Osteocyte (in vitro differentiated cells): ENCODE data around the gene MDGA2. TPM values are rescaled to one million over a fixed set of nuclear protein-coding genes. Genes with fewer than 3 reads are reported as not detected.

ENCODE experiments used
- DNase-seq: peaks from one replicate; pipeline ENCODE4 v3.0.0; 2021; ENCODE audit warnings: mixed read lengths; ENCODE audit not compliant: unreplicated experiment; ENCODE audit errors: extremely low spot score
- H3K27ac Mint-ChIP-seq: one replicate; pipeline ENCODE4 v1.8.0; 2021; ENCODE audit warnings: mild to moderate bottlenecking, mixed read lengths; ENCODE audit not compliant: unreplicated experiment
- H3K27me3 Mint-ChIP-seq: one replicate; pipeline ENCODE4 v1.8.0; 2021; ENCODE audit warnings: mixed read lengths; ENCODE audit not compliant: unreplicated experiment
- H3K36me3 Mint-ChIP-seq: one replicate; pipeline ENCODE4 v1.8.0; 2021; ENCODE audit warnings: mixed read lengths; ENCODE audit not compliant: unreplicated experiment
- H3K4me1 Mint-ChIP-seq: one replicate; pipeline ENCODE4 v1.8.0; 2021; ENCODE audit warnings: mixed read lengths; ENCODE audit not compliant: unreplicated experiment
- H3K4me3 Mint-ChIP-seq: one replicate; pipeline ENCODE4 v1.8.0; 2021; ENCODE audit warnings: mild to moderate bottlenecking, moderate library complexity, mixed read lengths; ENCODE audit not compliant: unreplicated experiment
- H3K9me3 Mint-ChIP-seq: one replicate; pipeline ENCODE4 v1.8.0; 2021; ENCODE audit warnings: mixed read lengths; ENCODE audit not compliant: unreplicated experiment
- CTCF ChIP-seq: fragments of 200-600 bp; sonication (generic); IDR thresholded peaks from 2 replicates; pipeline ENCODE4 v1.5.0; 2021; ENCODE audit warnings: antibody characterized with exemption, mild to moderate bottlenecking, moderate library complexity
- total RNA-seq: library from RNA; stranded (reverse); gene quantifications from 2 replicates; pipeline ENCODE4 v1.2.1, GENCODE V29; 2021

The MDGA2 gene
- total RNA-seq, 1 donor from 2014 or later, result 0.19 TPM

- DNase-seq, result no peak
- no peaks in the 10 kb centered on the region for H3K36me3 Mint-ChIP-seq
- no peaks in the 10 kb centered on the region for H3K4me1 Mint-ChIP-seq
- peaks cover 3% of the 10 kb centered on the region for H3K9me3 Mint-ChIP-seq
- H3K4me3 Mint-ChIP-seq, result no peak overlapping the region
- TF ChIP-seq CTCF, result no peak
- no peak overlapping the region for H3K27ac Mint-ChIP-seq
- no peaks in the 10 kb centered on the region for H3K27me3 Mint-ChIP-seq
Observed at GRCh38 chr14:47526591-47527244, 148.7 kb downstream of the MDGA2 start.

GRCh38 chr14:47524524-47524923 lies 150.9 kb downstream of the MDGA2 start:
- no peak overlapping the region for H3K27ac Mint-ChIP-seq
- H3K36me3 Mint-ChIP-seq, result no peaks in the 10 kb centered on the region
- H3K9me3 Mint-ChIP-seq, result no peaks in the 10 kb centered on the region
- TF ChIP-seq CTCF, result no peak
- no peaks in the 10 kb centered on the region for H3K4me1 Mint-ChIP-seq
- no peak for DNase-seq
- no peaks in the 10 kb centered on the region for H3K27me3 Mint-ChIP-seq
- H3K4me3 Mint-ChIP-seq, result no peak overlapping the region

- Mint-ChIP-seq H3K9me3 (no peaks in the 10 kb centered on the region), H3K36me3 (no peaks in the 10 kb centered on the region), H3K4me3 (no peak overlapping the region), H3K27me3 (no peaks in the 10 kb centered on the region), H3K4me1 (no peaks in the 10 kb centered on the region), H3K27ac (no peak overlapping the region)
- no peak for TF ChIP-seq CTCF
- DNase-seq, result no peak
Observed at GRCh38 chr14:47520382-47520781, 155.0 kb downstream of the MDGA2 start.

- Mint-ChIP-seq H3K27ac (no peak overlapping the region), H3K27me3 (peaks cover 11% of the 10 kb centered on the region), H3K36me3 (no peaks in the 10 kb centered on the region), H3K4me1 (no peaks in the 10 kb centered on the region), H3K4me3 (no peak overlapping the region), H3K9me3 (no peaks in the 10 kb centered on the region)
- TF ChIP-seq CTCF, result no peak
- DNase-seq, result no peak
Observed at GRCh38 chr14:47511829-47512228, 163.6 kb downstream of the MDGA2 start.

GRCh38 chr14:47509957-47510356 lies 165.4 kb downstream of the MDGA2 start:
- TF ChIP-seq CTCF, result no peak
- no peak for DNase-seq

More at GRCh38 chr14:47509957-47510356, 165.4 kb downstream of the MDGA2 start:
- Mint-ChIP-seq H3K4me3 (no peak overlapping the region), H3K27me3 (peaks cover 11% of the 10 kb centered on the region), H3K4me1 (no peaks in the 10 kb centered on the region), H3K27ac (no peak overlapping the region), H3K9me3 (no peaks in the 10 kb centered on the region), H3K36me3 (no peaks in the 10 kb centered on the region)
